ENCODE results near the gene ZC3H14.

DNA sequence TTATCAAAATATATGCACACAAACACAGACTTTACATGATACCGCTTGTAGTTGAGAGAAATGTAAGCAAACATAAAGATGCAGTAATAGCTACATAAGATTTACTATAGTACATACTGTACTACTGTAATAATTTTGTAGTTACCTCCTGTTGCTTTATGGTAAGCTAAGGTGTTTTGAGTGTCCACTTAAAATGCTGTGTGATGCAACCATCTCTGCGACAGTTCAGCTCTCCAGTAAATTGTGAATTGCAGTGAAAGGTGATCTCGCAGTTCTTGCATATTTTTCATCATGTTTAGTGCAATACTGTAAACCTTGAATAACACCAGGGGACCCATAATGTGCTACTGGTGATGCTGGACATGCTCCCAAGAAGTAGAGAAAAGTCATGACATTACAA lies 21.6 kb downstream of the ZC3H14 start:
- TF ChIP-seq CTCF (IDR thresholded peaks at IDR 0.05) (no peak), POLR2A (IDR thresholded peaks at IDR 0.05) (no peak)

Data from heart left ventricle (tissue), 13 donors.